ENCODE data around the gene TSPAN10. TPM values are rescaled to one million over a fixed set of nuclear protein-coding genes. Genes with fewer than 3 reads are reported as not detected.

TSPAN10 gene
- total and polyA plus RNA-seq, 2 of the 8 experiments (the other 6 are each of a cell fraction or from before 2014, with no cell fraction given): 0.99 to 1.1 TPM

- peaks cover 3 to 14% (median 7%) of the 10 kb centered on the region in 4 experiments; a peak in 6 of 7 replicates for H3K4me1 ChIP-seq (replicated peaks in 1 of 4; ENCODE audit: control insufficient read depth in 3 of 4, insufficient read depth in 4 of 4, low read length in 3 of 4)
- no peak overlapping the region for H2AK5ac ChIP-seq (ENCODE audit: low read depth, low read length)
- H3K56ac ChIP-seq (replicated peaks; ENCODE audit: insufficient read length, low read depth, low read length): peak overlapping the region; percentile 70
- FAIRE-seq: no peak
- peak overlapping the region; percentile 77 to 84 for H3K4me2 ChIP-seq (ENCODE audit: insufficient read depth in 1 of 2, low read depth in 2 of 2, low read length in 2 of 2)
- ChIA-PET POLR2A (ENCODE audit: partially characterized antibody) (interaction anchor here (0.6 to 28.4 kb wide), 10 partner anchors 12 to 169 kb away, joined by 3 to 436 read pairs (median 6); partner anchors contain the start of genes CCDC137, MRPL12, NPLOC4 and OXLD1), CTCF (ENCODE audit: partially characterized antibody) (interaction anchor here (1.2 to 2.9 kb wide), 5 partner anchors 11 to 28 kb away, joined by 3 to 10 read pairs (median 5); no protein-coding TSS in a partner anchor)
- H3K9ac ChIP-seq (replicated peaks in 1 of 4; ENCODE audit: extremely low read depth in 1 of 4, low read depth in 3 of 4, low read length in 3 of 4): peak overlapping the region; percentile 35 to 76 (median 73)
- H4K91ac ChIP-seq (replicated peaks; ENCODE audit: insufficient read length, low read length): no peak overlapping the region
- no peak overlapping the region for H2AFZ ChIP-seq (ENCODE audit: low read length)
- H3K18ac ChIP-seq (ENCODE audit: extremely low read depth, low read length): no peak overlapping the region
- no peak overlapping the region for H2BK20ac ChIP-seq (ENCODE audit: low read length)
- H3K4ac ChIP-seq (replicated peaks; ENCODE audit: insufficient read length, low read depth, low read length): no peak overlapping the region
- H4K8ac ChIP-seq (ENCODE audit: extremely low read depth, insufficient read depth, low read length): peak overlapping the region; percentile 83; the same call in 1 of the 2 replicates
- peaks cover 12% of the 10 kb centered on the region for H3K23me2 ChIP-seq (ENCODE audit: low read depth, low read length)
- H3K36me3 ChIP-seq (ENCODE audit: control insufficient read depth in 2 of 4, insufficient read depth in 4 of 4, low read length in 3 of 4): peaks cover 2 to 12% (median 9%) of the 10 kb centered on the region in 4 experiments; a peak in 6 of 8 replicates
- peaks cover 4 to 39% of the 10 kb centered on the region in 2 experiments; a peak in 3 of 4 replicates for H3K79me2 ChIP-seq (ENCODE audit: control insufficient read depth in 1 of 2, insufficient read depth in 2 of 2, low read length in 2 of 2)
- H2BK5ac ChIP-seq (ENCODE audit: low read depth, low read length): 0 out of 2 replicates have a peak overlapping the region, but pooled peaks have one; percentile 60
- H2BK120ac ChIP-seq (replicated peaks; ENCODE audit: low read depth, low read length): no peak overlapping the region
- H3K14ac ChIP-seq (ENCODE audit: insufficient read length): no peak overlapping the region
- no peaks in the 10 kb centered on the region for H3K9me3 ChIP-seq (ENCODE audit: insufficient read depth in 2 of 2, low read depth in 1 of 2, low read length in 1 of 2)
- WGBS, 2 experiments (ENCODE audit: extremely low coverage in 1 of 2, insufficient coverage in 1 of 2, insufficient read length in 1 of 2, insufficient replicate concordance in 2 of 2, low coverage in 1 of 2, low lambda C conversion rate in 2 of 2, missing lambda C conversion rate in 1 of 2): 55% methylated on average over 19 of the region's 19 CpGs; no CpG with 5 or more reads in 1 of the 2 experiments
- no peak for DNase-seq (ENCODE audit: low read depth in 1 of 2, low spot score in 2 of 2)
- peaks cover 0 to 25% of the 10 kb centered on the region in 2 experiments for H4K20me1 ChIP-seq (replicated peaks in 1 of 2; ENCODE audit: control insufficient read depth in 1 of 2, insufficient read depth in 2 of 2, low read length in 2 of 2)
- no peak overlapping the region for H2BK15ac ChIP-seq (ENCODE audit: low read length)
- TF ChIP-seq TAF7 (optimal IDR thresholded peaks at IDR 0.05; ENCODE audit: borderline replicate concordance, low read depth, low read length): no peak
- TF ChIP-seq CHD2 (IDR thresholded peaks at IDR 0.05; ENCODE audit: low read length): no peak
- no peak for TF ChIP-seq POU5F1 (IDR thresholded peaks at IDR 0.05; ENCODE audit: low read depth, low read length)
- TF ChIP-seq MAX (IDR thresholded peaks at IDR 0.05): no peak
- no peak for TF ChIP-seq KDM4A (IDR thresholded peaks at IDR 0.05; ENCODE audit: low read depth, low read length, severe bottlenecking)
- H3K79me1 ChIP-seq (ENCODE audit: low read depth, low read length): peaks cover 15% of the 10 kb centered on the region
- H3K27me3 ChIP-seq (replicated peaks in 1 of 4; ENCODE audit: control insufficient read depth in 3 of 4, extremely low read depth in 1 of 4, insufficient read depth in 3 of 4, low read length in 3 of 4): no peaks in the 10 kb centered on the region; a peak in 1 of 7 replicates
- peak overlapping the region; percentile 58; the same call in 1 of the 2 replicates for H3K27ac ChIP-seq (ENCODE audit: low read depth, low read length)
- peak overlapping the region; percentile 56 for H4K5ac ChIP-seq (ENCODE audit: insufficient read length, low read depth, low read length)
- no peak overlapping the region for H3K23ac ChIP-seq (ENCODE audit: insufficient read length)
- H3K4me3 ChIP-seq (ENCODE audit: extremely low read depth in 1 of 4, insufficient read depth in 2 of 4, low read depth in 3 of 4, low read length in 4 of 4): peak overlapping the region; percentile 76 to 89 (median 87)
- H2BK12ac ChIP-seq (ENCODE audit: low read depth, low read length): no peak overlapping the region
These were observed 45.7 kb downstream of the TSPAN10 start for GRCh38 chr17:81682565-81683207.

Data from H1 (cell line).